Thoracic aorta (tissue), 2 donors: ENCODE measurements around the gene IFNAR1. TPM values are rescaled to one million over a fixed set of nuclear protein-coding genes. Genes with fewer than 3 reads are reported as not detected.

Experiments
- ATAC-seq: fragments of 150-250 bp; one replicate; pipeline ENCODE4 v1.8.0; 2017; ENCODE audit warnings: low read depth; ENCODE audit not compliant: insufficient number of reproducible peaks, low FRiP score
- DNase-seq: peaks from one replicate; pipeline ENCODE4 v3.0.0-alpha.2; 2020; ENCODE audit warnings: low spot score
- H3K27ac ChIP-seq, 2 donors: fragments of 200-600 bp; sonication (generic); 1 replicate in 1 of 2; 2 replicates in 1 of 2; pipeline ENCODE4 v1.5.1; 2016; ENCODE audit warnings: mild to moderate bottlenecking in 2 of 2, moderate library complexity in 2 of 2
- H3K27me3 ChIP-seq: fragments of 200-600 bp; sonication (generic); replicated peaks from 2 replicates; pipeline ENCODE4 v1.6.0; 2016; ENCODE audit warnings: mild to moderate bottlenecking; ENCODE audit not compliant: insufficient read depth
- H3K36me3 ChIP-seq: fragments of 200-600 bp; sonication (generic); one replicate; pipeline ENCODE4 v1.5.1; 2016
- H3K4me1 ChIP-seq, 2 donors: fragments of 200-600 bp; sonication (generic); 1 replicate in 1 of 2; 2 replicates in 1 of 2; pipeline versions ENCODE4 v1.5.1 to v1.6.0; 2016; ENCODE audit warnings: low read depth in 2 of 2, mild to moderate bottlenecking in 1 of 2; ENCODE audit not compliant: control insufficient read depth in 1 of 2
- H3K4me3 ChIP-seq: fragments of 200-600 bp; sonication (generic); 2 replicates; pipeline ENCODE4 v1.5.1; 2016; ENCODE audit warnings: mild to moderate bottlenecking
- H3K9me3 ChIP-seq: fragments of 200-600 bp; sonication (generic); 2 replicates; pipeline ENCODE4 v1.5.1; 2016
- CTCF ChIP-seq: fragments of 200-600 bp; sonication (generic); IDR thresholded peaks from one replicate; pipeline ENCODE4 v1.5.1; 2019; ENCODE audit warnings: antibody characterized with exemption
- total RNA-seq, 2 donors: library from RNA; depleted of rRNA; stranded (reverse); fragments of >200 nt; gene quantifications; one replicate each; pipeline versions ENCODE4 v1.1.0 to v1.2.3, GENCODE V29; 2016

Gene IFNAR1
- total RNA-seq, 2 donors from 2014 or later = 31.3 to 61.9 TPM

GRCh38 chr21:33393348-33393747 lies 68.6 kb downstream of the IFNAR1 start:
- Histone ChIP-seq H3K4me3 (no peak overlapping the region), H3K27ac (no peak overlapping the region), H3K36me3 (no peaks in the 10 kb centered on the region), H3K9me3 (no peaks in the 10 kb centered on the region), H3K4me1 (peaks cover 17 to 18% of the 10 kb centered on the region in 2 donors), H3K27me3 (no peaks in the 10 kb centered on the region)
- DNase-seq = no peak
- ATAC-seq = no peak
- TF ChIP-seq CTCF = no peak

- Histone ChIP-seq H3K4me1 (peaks cover 17 to 18% of the 10 kb centered on the region in 2 donors), H3K9me3 (no peaks in the 10 kb centered on the region), H3K27me3 (no peaks in the 10 kb centered on the region), H3K36me3 (no peaks in the 10 kb centered on the region), H3K27ac (no peak overlapping the region), H3K4me3 (no peak overlapping the region)
- ATAC-seq = no peak
- DNase-seq = no peak
- TF ChIP-seq CTCF = no peak
Measured at GRCh38 chr21:33394260-33394659, 69.5 kb downstream of the IFNAR1 start.

GRCh38 chr21:33395891-33396331 lies 71.1 kb downstream of the IFNAR1 start:
- no peak for DNase-seq
- Histone ChIP-seq H3K27me3 (no peaks in the 10 kb centered on the region), H3K9me3 (no peaks in the 10 kb centered on the region), H3K4me1 (peaks cover 17 to 18% of the 10 kb centered on the region in 2 donors), H3K36me3 (no peaks in the 10 kb centered on the region), H3K27ac (no peak overlapping the region), H3K4me3 (no peak overlapping the region)
- no peak for ATAC-seq
- TF ChIP-seq CTCF = no peak

GRCh38 chr21:33396436-33396835 lies 71.7 kb downstream of the IFNAR1 start:
- no peaks in the 10 kb centered on the region for H3K27me3 ChIP-seq
- peaks cover 17 to 18% of the 10 kb centered on the region in 2 donors for H3K4me1 ChIP-seq
- H3K27ac ChIP-seq = peak overlapping the region; percentile 41 to 53
- no peaks in the 10 kb centered on the region for H3K36me3 ChIP-seq
- ATAC-seq = no peak
- DNase-seq = no peak
- no peak for TF ChIP-seq CTCF
- H3K4me3 ChIP-seq = no peak overlapping the region
- H3K9me3 ChIP-seq = no peaks in the 10 kb centered on the region

- H3K4me3 ChIP-seq = no peak overlapping the region
- peak overlapping the region; percentile 41 to 53 for H3K27ac ChIP-seq
- no peaks in the 10 kb centered on the region for H3K36me3 ChIP-seq
- DNase-seq = no peak
- H3K4me1 ChIP-seq = peaks cover 17 to 19% of the 10 kb centered on the region in 2 donors
- ATAC-seq = peak; percentile 40
- no peak for TF ChIP-seq CTCF
- H3K9me3 ChIP-seq = no peaks in the 10 kb centered on the region
- H3K27me3 ChIP-seq = no peaks in the 10 kb centered on the region
Measured at GRCh38 chr21:33396951-33397350, 72.2 kb downstream of the IFNAR1 start.
